Stimulated activated CD4-positive, alpha-beta T cell treated with anti-CD3 and anti-CD28 coated beads, Interleukin-1b, Interleukin-23, amount 100 ng/mL, for 1 hour (primary cell): ENCODE measurements around the gene VILL.
"Not testable (repeated sequence)": the region's sequence is repeated elsewhere in the genome, so short reads cannot be mapped to it uniquely, and the experiment has no call there.

Experiments
- DNase-seq, 2 donors: peaks; one replicate each; pipeline ENCODE4 v3.0.0-alpha.2; 2020; ENCODE audit warnings: low read depth in 2 of 2

Gene VILL

GRCh38 chr3:37986479-37987314 is 3.9 kb upstream of the VILL start:
- DNase-seq: no peak

- DNase-seq: no peak
Observed at GRCh38 chr3:37987315-37987697, 3.3 kb upstream of the VILL start.

DNA sequence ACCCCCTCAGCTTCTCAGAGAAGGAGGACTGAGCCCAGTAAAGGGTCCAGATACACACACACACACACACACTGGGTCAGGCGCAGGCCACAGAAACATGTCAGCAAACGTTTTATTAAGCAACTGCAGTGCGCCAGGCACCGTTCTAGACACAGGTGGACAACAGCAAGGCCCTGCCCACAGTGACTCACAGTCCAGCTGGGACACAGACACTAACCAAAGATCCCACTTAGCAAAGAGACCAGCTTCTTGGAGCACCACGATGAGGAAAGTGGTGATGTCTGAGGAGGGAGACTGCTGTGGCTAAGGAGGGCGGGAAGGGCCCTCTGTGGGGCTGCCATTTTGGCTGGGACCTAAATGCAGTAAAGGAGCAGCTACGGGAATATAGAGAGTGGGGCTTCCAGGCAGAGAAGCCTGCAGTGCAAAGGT is 2.8 kb upstream of the VILL start:
- no peak for DNase-seq

GRCh38 chr3:37988376-37988775 is 2.2 kb upstream of the VILL start:
- not testable (repeated sequence) for DNase-seq

GRCh38 chr3:37988931-37989525 is 1.6 kb upstream of the VILL start:
- no peak for DNase-seq

- DNase-seq: no peak
Observed at GRCh38 chr3:37989821-37990480, 635 bp upstream of the VILL start.

GRCh38 chr3:37991109-37991508 is 523 bp downstream of the VILL start:
- no peak for DNase-seq

DNA sequence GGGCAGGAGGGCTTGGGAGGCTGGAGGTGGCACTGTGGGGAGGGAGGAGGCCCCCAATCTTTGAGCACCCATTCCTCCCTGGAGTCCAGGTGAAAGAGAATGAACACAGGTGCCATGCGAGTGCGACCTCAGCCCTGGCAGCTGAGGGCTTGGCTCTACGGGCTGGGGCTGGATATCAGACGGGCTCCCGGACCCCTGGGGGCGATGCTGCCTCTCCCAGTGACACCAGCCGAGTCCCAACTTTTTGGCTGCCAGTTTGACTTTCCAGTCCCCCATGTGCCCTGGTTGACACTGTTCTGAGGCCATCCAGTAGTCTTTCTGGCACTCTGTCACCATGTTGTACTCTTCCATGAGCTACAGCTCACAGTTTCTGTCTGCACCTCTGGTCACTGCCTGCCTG is 1.2 kb downstream of the VILL start:
- no peak for DNase-seq

DNA sequence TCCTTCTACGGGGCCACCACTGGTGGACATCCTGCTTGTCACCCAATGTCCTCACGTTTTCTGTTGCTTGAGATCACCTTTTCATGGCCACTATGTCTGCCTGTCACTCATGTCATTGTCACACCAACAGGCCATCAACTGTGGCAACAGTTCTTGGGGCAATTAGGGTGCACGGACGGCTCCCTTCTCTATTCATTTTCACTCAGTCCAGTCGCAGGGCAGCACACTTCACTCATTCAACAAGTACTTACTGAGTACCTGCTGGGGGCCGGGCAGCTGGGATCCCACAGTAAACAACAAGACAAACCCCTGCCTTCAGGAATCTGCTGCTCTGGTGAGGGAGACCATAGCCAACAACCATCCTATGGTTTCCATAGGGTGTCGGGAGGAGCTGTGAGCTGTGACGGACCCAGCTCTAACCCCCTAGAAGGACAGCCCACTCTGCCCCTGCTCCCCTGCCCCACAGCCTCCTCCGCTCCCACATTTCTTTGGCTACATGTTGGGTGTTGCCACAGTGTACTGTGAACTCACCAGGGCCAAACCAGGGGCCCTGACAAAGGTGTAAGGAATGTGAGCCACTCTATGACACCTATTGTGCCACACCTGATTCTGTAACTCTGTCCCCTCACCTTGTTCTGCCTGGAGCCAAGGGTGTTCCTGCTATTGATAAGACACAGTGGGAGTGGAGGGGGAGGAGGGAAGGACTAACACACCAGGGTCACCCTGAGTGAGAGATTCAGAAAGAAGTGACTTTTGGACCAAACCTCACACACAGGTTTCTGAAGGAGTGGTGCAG is 1.9 kb downstream of the VILL start:
- no peak for DNase-seq

- DNase-seq: no peak
Observed at GRCh38 chr3:37993067-37993455, 2.5 kb downstream of the VILL start.

- no peak for DNase-seq
Observed at GRCh38 chr3:37993460-37993819, 2.9 kb downstream of the VILL start.

DNA sequence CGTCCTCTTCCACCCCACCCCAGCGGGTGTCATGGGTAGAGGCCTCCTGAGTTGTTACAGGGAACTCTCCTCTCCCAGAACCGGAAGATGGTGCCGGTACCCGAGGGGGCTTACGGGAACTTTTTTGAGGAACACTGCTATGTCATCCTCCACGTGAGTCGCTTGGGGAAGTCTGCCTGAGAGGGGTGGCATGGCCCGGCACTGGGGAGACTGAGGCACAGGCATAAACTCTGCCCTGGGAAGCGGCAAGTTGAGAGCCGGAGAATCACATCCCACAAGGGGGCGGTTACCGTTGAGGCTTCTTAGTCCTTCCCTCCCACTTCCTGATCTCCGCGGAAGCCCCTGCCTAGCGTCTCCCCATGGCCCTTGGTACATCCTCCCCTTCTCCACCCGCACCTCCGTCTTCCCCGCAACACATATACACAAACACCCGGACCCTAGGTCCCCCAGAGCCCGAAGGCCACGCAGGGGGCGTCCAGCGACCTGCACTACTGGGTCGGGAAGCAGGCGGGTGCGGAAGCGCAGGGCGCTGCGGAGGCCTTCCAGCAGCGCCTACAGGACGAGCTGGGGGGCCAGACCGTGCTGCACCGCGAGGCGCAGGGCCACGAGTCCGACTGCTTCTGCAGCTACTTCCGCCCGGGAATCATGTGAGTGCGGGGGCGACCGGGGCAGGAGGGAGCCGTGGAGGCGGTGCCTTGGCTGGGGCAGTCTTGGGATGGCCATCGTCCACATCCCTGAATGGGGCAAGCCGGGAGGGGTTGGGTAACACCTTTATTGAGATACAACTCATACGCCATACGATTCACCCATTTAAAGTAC is 3.4 kb downstream of the VILL start:
- peak in 1 of 2 donors; percentile 33 for DNase-seq

DNA sequence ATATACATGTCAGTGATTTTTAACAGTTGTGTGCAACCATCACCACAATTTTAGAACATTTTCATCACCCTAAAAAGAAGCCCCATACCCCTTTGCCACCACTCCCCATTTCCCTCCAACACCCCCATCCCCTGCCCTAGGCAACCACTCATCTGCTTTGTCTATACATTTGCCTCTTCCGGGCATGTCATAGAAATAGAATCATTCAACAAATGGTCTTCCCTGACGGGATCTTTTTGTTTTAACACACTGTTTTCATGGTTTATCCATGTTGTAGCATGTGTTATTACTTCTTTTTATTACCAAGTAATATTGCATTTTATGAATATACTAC is 4.0 kb downstream of the VILL start:
- no peak for DNase-seq

DNA sequence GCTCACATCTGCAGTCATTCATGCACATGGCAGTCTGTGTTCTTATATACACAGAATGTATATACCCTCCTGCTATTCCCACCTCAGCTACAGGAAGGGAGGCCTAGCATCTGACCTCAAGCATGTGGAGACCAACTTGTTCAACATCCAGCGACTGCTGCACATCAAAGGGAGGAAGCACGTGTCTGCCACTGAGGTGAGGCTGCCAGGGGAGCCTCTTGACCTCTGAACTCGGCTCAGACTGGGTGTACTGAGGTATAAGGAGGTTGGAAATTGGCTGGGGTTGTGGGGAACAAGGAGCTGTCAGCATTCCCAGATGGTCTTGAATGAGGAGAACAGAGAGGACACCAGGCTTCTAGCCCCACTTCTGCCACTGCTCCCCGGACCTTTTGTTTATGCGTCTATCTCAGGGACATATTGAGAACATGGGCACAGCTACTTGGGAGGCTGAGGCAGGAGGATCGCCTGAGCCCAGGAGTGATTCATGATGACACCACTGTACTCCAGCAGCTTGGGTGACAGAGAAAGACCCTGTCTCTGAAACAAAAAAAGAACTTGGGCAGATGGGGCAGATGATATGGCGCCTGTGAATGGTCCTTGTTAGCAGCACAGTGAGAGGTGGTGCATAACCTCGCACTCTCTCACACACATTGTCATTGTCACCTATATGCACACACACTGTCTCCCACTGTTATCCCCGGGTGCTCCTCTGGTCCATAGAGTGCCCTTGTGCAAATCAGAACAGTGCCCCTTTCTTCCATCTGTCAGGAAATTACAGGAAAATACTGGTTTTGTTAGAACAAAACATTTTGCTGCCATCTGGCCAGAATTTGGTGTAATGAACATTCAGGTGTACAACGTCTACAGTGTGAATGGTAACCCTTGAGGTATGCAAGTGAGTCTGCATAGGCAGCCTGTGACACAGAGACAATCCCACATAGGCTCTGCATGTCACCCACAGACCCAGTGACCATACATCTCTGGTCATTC is 5.4 kb downstream of the VILL start:
- DNase-seq: no peak

- peak; percentile 41 to 78 for DNase-seq
Observed at GRCh38 chr3:37996785-37997301, 6.3 kb downstream of the VILL start.

DNA sequence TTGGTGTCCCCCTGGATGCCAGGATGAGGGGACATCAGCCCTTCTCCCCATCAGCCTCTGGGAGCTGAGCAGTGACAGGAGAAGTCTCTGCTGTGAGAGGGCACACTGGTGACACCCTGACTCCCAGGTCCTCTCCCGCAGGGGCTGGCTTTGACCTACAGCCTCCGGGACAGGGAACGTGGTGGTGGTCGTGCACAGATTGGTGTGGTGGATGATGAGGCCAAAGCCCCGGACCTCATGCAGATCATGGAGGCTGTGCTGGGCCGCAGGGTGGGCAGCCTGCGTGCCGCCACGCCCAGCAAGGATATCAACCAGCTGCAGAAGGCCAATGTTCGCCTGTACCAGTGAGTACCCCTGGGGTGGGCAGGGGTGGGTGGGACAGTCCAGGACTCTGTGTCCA is 6.8 kb downstream of the VILL start:
- DNase-seq: no peak

- no peak for DNase-seq
Observed at GRCh38 chr3:37997791-37998370, 7.3 kb downstream of the VILL start.

GRCh38 chr3:37999836-38000235 is 9.2 kb downstream of the VILL start:
- no peak for DNase-seq

DNA sequence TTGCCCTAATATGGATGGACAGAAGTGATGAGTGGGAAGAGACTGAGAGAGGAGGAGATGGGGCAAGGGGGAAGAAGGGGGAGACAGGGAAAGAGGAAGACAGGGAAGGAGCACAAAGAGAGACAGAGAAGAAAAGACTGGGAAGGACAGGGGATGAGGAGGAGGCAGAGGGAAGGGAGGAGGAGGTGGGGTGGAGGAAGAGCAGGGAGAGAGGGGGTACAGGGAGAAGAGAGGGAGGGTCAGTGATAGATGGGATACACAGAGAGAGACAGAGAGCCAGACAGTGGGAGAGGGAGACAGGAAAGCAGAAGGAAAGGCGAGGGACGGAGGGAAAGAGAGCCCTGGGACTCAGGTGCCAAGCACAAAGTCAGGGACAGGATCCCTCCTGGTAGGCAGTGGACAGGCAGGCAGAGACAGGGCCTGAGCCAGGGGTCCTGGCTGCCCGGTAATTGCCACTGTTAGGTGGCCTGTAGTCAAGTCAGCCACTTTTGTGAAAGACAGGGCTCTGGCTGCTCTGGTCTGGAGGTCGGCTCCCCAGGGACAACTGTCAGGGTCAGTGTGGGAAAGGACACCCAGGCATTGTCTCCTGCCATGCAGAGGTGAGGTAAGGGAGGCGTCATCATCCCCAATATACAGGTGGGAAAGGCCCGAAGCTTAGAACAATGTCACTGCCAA is 9.8 kb downstream of the VILL start:
- no peak for DNase-seq
